Activated CD8-positive, alpha-beta memory T cell treated with anti-CD3 and anti-CD28 coated beads, Interleukin-2, amount 10 ng/mL, durations not matched to agents 7 days and 5 days (primary cell): ENCODE measurements around the gene HBE1. TPM values are rescaled to one million over a fixed set of nuclear protein-coding genes. Genes with fewer than 3 reads are reported as not detected.

Experiments used
- ATAC-seq: fragments of 150-1000 bp; cut with Tn5 transposase; one replicate; pipeline ENCODE4 v1.10.0; 2021; ENCODE audit warnings: moderate library complexity
- CTCF ChIA-PET: fragments of 350-600 bp; sonication (Branson Sonifier 250); formaldehyde crosslinking; loops from one replicate; lab custom pipeline; 2021; ENCODE audit warnings: antibody characterized with exemption; lab: Charles Lee
- DNase-seq: peaks from one replicate; pipeline ENCODE4 v3.0.0-alpha.2; 2020
- H3K27ac Mint-ChIP-seq: one replicate; pipeline ENCODE4 v1.8.0; 2021; ENCODE audit warnings: mild to moderate bottlenecking, mixed read lengths
- H3K27me3 Mint-ChIP-seq: one replicate; pipeline ENCODE4 v1.8.0; 2021; ENCODE audit warnings: mixed read lengths
- H3K36me3 Mint-ChIP-seq: one replicate; pipeline ENCODE4 v1.8.0; 2021; ENCODE audit warnings: mild to moderate bottlenecking, mixed read lengths
- H3K4me1 Mint-ChIP-seq: one replicate; pipeline ENCODE4 v1.8.0; 2021; ENCODE audit warnings: mixed read lengths
- H3K4me3 Mint-ChIP-seq: one replicate; pipeline ENCODE4 v1.8.0; 2021; ENCODE audit warnings: mild to moderate bottlenecking, moderate library complexity, mixed read lengths
- H3K9me3 Mint-ChIP-seq: one replicate; pipeline ENCODE4 v1.8.0; 2022; ENCODE audit warnings: low read depth, mixed read lengths
- total RNA-seq, 2 experiments: library from RNA; stranded (reverse); gene quantifications; one replicate each; pipeline ENCODE4 v1.2.3, GENCODE V29; 2021

The HBE1 gene
- total RNA-seq, 2 experiments from 2014 or later: not detected

GRCh38 chr11:5280582-5281102, 10.9 kb upstream of the HBE1 start:
- CTCF ChIA-PET: interaction anchor here (0.9 kb wide), 1 partner anchor 10 kb away, joined by 3 read pairs; no protein-coding TSS in a partner anchor
- DNase-seq (peak; percentile 64), ATAC-seq (peak; percentile 91)
- no peaks in the 10 kb centered on the region for H3K27me3 Mint-ChIP-seq
- H3K4me3 Mint-ChIP-seq: no peak overlapping the region
- H3K27ac Mint-ChIP-seq: no peak overlapping the region
- H3K9me3 Mint-ChIP-seq: no peaks in the 10 kb centered on the region
- H3K36me3 Mint-ChIP-seq: no peaks in the 10 kb centered on the region
- peaks cover 11% of the 10 kb centered on the region for H3K4me1 Mint-ChIP-seq

GRCh38 chr11:5279471-5280090, 9.8 kb upstream of the HBE1 start:
- Mint-ChIP-seq H3K36me3 (no peaks in the 10 kb centered on the region), H3K9me3 (no peaks in the 10 kb centered on the region), H3K4me1 (peaks cover 11% of the 10 kb centered on the region), H3K27ac (no peak overlapping the region), H3K27me3 (no peaks in the 10 kb centered on the region), H3K4me3 (no peak overlapping the region)
- ATAC-seq (no peak), DNase-seq (no peak)
- CTCF ChIA-PET: interaction anchor here (0.9 to 1.2 kb wide), 2 partner anchors 10 to 11 kb away, joined by 3 to 4 read pairs; no protein-coding TSS in a partner anchor

GRCh38 chr11:5277807-5278382, 8.2 kb upstream of the HBE1 start:
- ATAC-seq: no peak
- H3K27ac Mint-ChIP-seq: no peak overlapping the region
- CTCF ChIA-PET: no interaction called here

GRCh38 chr11:5276697-5277096, 7.0 kb upstream of the HBE1 start:
- Mint-ChIP-seq H3K4me1 (peaks cover 11% of the 10 kb centered on the region), H3K36me3 (no peaks in the 10 kb centered on the region), H3K4me3 (no peak overlapping the region), H3K27ac (no peak overlapping the region), H3K9me3 (no peaks in the 10 kb centered on the region), H3K27me3 (no peaks in the 10 kb centered on the region)
- ATAC-seq (no peak), DNase-seq (no peak)
- CTCF ChIA-PET: no interaction called here

More at GRCh38 chr11:5277807-5278382, 8.2 kb upstream of the HBE1 start:
- H3K9me3 Mint-ChIP-seq: no peaks in the 10 kb centered on the region
- no peak overlapping the region for H3K4me3 Mint-ChIP-seq
- DNase-seq: no peak
- H3K4me1 Mint-ChIP-seq: peaks cover 11% of the 10 kb centered on the region
- no peaks in the 10 kb centered on the region for H3K36me3 Mint-ChIP-seq
- no peaks in the 10 kb centered on the region for H3K27me3 Mint-ChIP-seq

GRCh38 chr11:5275369-5276110, 5.8 kb upstream of the HBE1 start:
- no peak for ATAC-seq
- CTCF ChIA-PET: no interaction called here
- Mint-ChIP-seq H3K9me3 (no peaks in the 10 kb centered on the region), H3K36me3 (no peaks in the 10 kb centered on the region), H3K27me3 (no peaks in the 10 kb centered on the region), H3K4me1 (peaks cover 7% of the 10 kb centered on the region), H3K4me3 (no peak overlapping the region), H3K27ac (no peak overlapping the region)
- DNase-seq: no peak

- no peaks in the 10 kb centered on the region for H3K36me3 Mint-ChIP-seq
- peaks cover 4% of the 10 kb centered on the region for H3K4me1 Mint-ChIP-seq
- no peak overlapping the region for H3K4me3 Mint-ChIP-seq
- ATAC-seq (no peak), DNase-seq (no peak)
- no peaks in the 10 kb centered on the region for H3K27me3 Mint-ChIP-seq
- CTCF ChIA-PET: no interaction called here
- H3K9me3 Mint-ChIP-seq: no peaks in the 10 kb centered on the region
- no peak overlapping the region for H3K27ac Mint-ChIP-seq
Measured at GRCh38 chr11:5274395-5274794, 4.7 kb upstream of the HBE1 start.

GRCh38 chr11:5272395-5273017, 2.8 kb upstream of the HBE1 start:
- Mint-ChIP-seq H3K36me3 (no peaks in the 10 kb centered on the region), H3K27ac (no peak overlapping the region)
- CTCF ChIA-PET: no interaction called here

GRCh38 chr11:5267033-5267563, 2.6 kb downstream of the HBE1 start:
- Mint-ChIP-seq H3K27me3 (no peaks in the 10 kb centered on the region), H3K4me1 (no peaks in the 10 kb centered on the region), H3K36me3 (no peaks in the 10 kb centered on the region), H3K27ac (no peak overlapping the region), H3K9me3 (no peaks in the 10 kb centered on the region), H3K4me3 (no peak overlapping the region)
- ATAC-seq: no peak
- DNase-seq: no peak
- CTCF ChIA-PET: no interaction called here

More at GRCh38 chr11:5272395-5273017, 2.8 kb upstream of the HBE1 start:
- no peak overlapping the region for H3K4me3 Mint-ChIP-seq
- no peak for ATAC-seq
- no peaks in the 10 kb centered on the region for H3K4me1 Mint-ChIP-seq
- no peaks in the 10 kb centered on the region for H3K9me3 Mint-ChIP-seq
- DNase-seq: no peak
- H3K27me3 Mint-ChIP-seq: no peaks in the 10 kb centered on the region

- Mint-ChIP-seq H3K4me1 (no peaks in the 10 kb centered on the region), H3K36me3 (no peaks in the 10 kb centered on the region), H3K27me3 (no peaks in the 10 kb centered on the region), H3K4me3 (no peak overlapping the region), H3K9me3 (no peaks in the 10 kb centered on the region), H3K27ac (no peak overlapping the region)
- ATAC-seq: no peak
- no peak for DNase-seq
- CTCF ChIA-PET: no interaction called here
Measured at GRCh38 chr11:5266609-5267008, 3.1 kb downstream of the HBE1 start.

- H3K4me3 Mint-ChIP-seq: no peak overlapping the region
- no peaks in the 10 kb centered on the region for H3K27me3 Mint-ChIP-seq
- DNase-seq (no peak), ATAC-seq (no peak)
- no peaks in the 10 kb centered on the region for H3K4me1 Mint-ChIP-seq
- no peak overlapping the region for H3K27ac Mint-ChIP-seq
- H3K9me3 Mint-ChIP-seq: no peaks in the 10 kb centered on the region
- H3K36me3 Mint-ChIP-seq: no peaks in the 10 kb centered on the region
- CTCF ChIA-PET: no interaction called here
Measured at GRCh38 chr11:5265832-5266231, 3.9 kb downstream of the HBE1 start.

- DNase-seq: no peak
- no peaks in the 10 kb centered on the region for H3K9me3 Mint-ChIP-seq
- no peak overlapping the region for H3K4me3 Mint-ChIP-seq
- no peak for ATAC-seq
- H3K4me1 Mint-ChIP-seq: no peaks in the 10 kb centered on the region
- H3K27me3 Mint-ChIP-seq: no peaks in the 10 kb centered on the region
- CTCF ChIA-PET: no interaction called here
- H3K36me3 Mint-ChIP-seq: no peaks in the 10 kb centered on the region
- H3K27ac Mint-ChIP-seq: no peak overlapping the region
Measured at GRCh38 chr11:5258543-5259262, 11.0 kb downstream of the HBE1 start.

- ATAC-seq: no peak
- H3K27ac Mint-ChIP-seq: no peak overlapping the region
Measured at GRCh38 chr11:5257296-5257695, 12.4 kb downstream of the HBE1 start.

More at GRCh38 chr11:5257296-5257695, 12.4 kb downstream of the HBE1 start:
- Mint-ChIP-seq H3K27me3 (no peaks in the 10 kb centered on the region), H3K4me3 (no peak overlapping the region), H3K9me3 (no peaks in the 10 kb centered on the region), H3K4me1 (no peaks in the 10 kb centered on the region), H3K36me3 (no peaks in the 10 kb centered on the region)
- CTCF ChIA-PET: no interaction called here
- no peak for DNase-seq
